ENCODE results near the gene ATP10A.

ATP10A gene

DNA sequence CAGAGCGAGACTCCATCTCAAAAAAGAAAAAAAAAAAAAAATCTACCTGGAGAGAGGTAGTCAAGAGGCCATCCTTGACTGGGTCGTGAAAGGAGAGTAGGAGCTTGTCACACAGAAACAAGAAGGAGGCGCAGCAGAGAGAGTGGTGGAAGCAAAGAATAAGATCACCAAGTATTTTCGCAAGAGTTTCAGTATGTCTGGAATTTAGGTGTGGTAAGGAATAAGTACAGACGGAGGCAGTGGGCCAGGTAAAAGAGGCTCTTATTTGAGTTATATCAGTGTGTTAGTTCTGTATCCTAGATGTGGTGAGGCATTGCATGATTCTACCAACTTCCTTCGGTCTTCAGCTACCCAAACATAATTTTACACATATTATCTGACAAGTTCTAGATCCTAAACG lies 14.6 kb upstream of the ATP10A start (continued):
- TF ChIP-seq, protein P1, sequence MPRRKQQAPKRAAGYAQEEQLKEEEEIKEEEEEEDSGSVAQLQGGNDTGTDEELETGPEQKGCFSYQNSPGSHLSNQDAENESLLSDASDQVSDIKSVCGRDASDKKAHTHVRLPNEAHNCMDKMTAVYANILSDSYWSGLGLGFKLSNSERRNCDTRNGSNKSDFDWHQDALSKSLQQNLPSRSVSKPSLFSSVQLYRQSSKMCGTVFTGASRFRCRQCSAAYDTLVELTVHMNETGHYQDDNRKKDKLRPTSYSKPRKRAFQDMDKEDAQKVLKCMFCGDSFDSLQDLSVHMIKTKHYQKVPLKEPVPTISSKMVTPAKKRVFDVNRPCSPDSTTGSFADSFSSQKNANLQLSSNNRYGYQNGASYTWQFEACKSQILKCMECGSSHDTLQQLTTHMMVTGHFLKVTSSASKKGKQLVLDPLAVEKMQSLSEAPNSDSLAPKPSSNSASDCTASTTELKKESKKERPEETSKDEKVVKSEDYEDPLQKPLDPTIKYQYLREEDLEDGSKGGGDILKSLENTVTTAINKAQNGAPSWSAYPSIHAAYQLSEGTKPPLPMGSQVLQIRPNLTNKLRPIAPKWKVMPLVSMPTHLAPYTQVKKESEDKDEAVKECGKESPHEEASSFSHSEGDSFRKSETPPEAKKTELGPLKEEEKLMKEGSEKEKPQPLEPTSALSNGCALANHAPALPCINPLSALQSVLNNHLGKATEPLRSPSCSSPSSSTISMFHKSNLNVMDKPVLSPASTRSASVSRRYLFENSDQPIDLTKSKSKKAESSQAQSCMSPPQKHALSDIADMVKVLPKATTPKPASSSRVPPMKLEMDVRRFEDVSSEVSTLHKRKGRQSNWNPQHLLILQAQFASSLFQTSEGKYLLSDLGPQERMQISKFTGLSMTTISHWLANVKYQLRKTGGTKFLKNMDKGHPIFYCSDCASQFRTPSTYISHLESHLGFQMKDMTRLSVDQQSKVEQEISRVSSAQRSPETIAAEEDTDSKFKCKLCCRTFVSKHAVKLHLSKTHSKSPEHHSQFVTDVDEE (CRISPR knock-in tag; IDR thresholded peaks at IDR 0.05) = no peak
- TF ChIP-seq RARB (CRISPR knock-in tag; IDR thresholded peaks at IDR 0.05) (no peak), CSDC2 (CRISPR knock-in tag; IDR thresholded peaks at IDR 0.05) (no peak), ESRRG (CRISPR knock-in tag; IDR thresholded peaks at IDR 0.05) (no peak)
- TF ChIP-seq, protein P2, sequence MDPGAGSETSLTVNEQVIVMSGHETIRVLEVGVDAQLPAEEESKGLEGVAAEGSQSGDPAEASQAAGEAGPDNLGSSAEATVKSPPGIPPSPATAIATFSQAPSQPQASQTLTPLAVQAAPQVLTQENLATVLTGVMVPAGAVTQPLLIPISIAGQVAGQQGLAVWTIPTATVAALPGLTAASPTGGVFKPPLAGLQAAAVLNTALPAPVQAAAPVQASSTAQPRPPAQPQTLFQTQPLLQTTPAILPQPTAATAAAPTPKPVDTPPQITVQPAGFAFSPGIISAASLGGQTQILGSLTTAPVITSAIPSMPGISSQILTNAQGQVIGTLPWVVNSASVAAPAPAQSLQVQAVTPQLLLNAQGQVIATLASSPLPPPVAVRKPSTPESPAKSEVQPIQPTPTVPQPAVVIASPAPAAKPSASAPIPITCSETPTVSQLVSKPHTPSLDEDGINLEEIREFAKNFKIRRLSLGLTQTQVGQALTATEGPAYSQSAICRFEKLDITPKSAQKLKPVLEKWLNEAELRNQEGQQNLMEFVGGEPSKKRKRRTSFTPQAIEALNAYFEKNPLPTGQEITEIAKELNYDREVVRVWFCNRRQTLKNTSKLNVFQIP (CRISPR knock-in tag; IDR thresholded peaks at IDR 0.05; ENCODE audit: borderline replicate concordance, low read depth) = no peak
- TF ChIP-seq, protein P3, sequence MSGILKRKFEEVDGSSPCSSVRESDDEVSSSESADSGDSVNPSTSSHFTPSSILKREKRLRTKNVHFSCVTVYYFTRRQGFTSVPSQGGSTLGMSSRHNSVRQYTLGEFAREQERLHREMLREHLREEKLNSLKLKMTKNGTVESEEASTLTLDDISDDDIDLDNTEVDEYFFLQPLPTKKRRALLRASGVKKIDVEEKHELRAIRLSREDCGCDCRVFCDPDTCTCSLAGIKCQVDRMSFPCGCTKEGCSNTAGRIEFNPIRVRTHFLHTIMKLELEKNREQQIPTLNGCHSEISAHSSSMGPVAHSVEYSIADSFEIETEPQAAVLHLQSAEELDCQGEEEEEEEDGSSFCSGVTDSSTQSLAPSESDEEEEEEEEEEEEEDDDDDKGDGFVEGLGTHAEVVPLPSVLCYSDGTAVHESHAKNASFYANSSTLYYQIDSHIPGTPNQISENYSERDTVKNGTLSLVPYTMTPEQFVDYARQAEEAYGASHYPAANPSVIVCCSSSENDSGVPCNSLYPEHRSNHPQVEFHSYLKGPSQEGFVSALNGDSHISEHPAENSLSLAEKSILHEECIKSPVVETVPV (CRISPR knock-in tag; IDR thresholded peaks at IDR 0.05) = no peak

DNA sequence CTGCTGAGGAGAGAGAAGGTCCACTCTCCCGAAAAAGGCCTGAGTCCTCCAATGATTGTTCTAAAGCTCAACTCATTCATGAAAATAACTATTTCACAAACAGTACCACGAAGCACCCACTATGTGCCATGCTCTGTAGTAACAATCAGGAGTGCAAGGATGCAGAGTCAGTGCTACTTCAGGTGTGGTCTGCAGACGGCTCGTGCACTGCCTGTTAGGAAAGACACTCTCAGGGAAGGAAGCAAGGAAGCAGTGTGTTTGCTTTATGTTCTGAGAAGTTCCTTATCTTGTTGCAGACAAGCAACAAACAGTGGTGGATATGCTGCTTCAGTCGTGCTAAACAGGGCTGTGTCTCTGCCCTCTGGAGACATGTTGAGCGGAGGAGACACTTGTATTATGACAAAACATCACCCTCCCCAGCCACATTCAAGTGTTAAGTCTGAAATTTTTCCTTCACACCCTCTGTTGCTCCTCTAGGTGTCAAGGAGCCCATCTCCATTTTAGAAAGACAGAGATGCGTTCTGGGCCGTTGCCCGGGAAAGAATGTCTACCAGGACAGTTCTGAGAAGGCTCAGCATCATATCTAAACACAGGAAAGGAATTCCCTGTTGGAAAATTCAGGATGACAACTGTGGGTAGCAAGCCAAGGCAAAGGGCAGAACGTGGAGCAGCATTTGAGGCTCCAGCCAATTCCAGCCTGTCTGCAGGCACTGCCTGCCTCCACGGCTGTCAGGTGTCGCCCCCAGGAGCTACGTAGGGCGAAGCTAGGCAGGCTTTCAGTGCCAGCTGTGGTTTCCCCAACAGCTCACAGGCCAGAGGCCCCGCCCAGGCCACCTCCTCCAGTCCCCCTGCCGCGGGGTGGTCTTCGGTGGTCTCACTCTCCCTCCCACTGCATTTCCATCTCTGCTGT lies 13.4 kb upstream of the ATP10A start:
- TF ChIP-seq ZNF8 (CRISPR knock-in tag; IDR thresholded peaks at IDR 0.05) = no peak
- TF ChIP-seq CSDC2 (CRISPR knock-in tag; IDR thresholded peaks at IDR 0.05) = no peak
- TF ChIP-seq OSR1 (CRISPR knock-in tag; IDR thresholded peaks at IDR 0.05) = no peak
- TF ChIP-seq, protein P4, sequence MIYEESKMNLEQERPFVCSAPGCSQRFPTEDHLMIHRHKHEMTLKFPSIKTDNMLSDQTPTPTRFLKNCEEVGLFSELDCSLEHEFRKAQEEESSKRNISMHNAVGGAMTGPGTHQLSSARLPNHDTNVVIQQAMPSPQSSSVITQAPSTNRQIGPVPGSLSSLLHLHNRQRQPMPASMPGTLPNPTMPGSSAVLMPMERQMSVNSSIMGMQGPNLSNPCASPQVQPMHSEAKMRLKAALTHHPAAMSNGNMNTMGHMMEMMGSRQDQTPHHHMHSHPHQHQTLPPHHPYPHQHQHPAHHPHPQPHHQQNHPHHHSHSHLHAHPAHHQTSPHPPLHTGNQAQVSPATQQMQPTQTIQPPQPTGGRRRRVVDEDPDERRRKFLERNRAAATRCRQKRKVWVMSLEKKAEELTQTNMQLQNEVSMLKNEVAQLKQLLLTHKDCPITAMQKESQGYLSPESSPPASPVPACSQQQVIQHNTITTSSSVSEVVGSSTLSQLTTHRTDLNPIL (CRISPR knock-in tag; IDR thresholded peaks at IDR 0.05; ENCODE audit: low read depth) = no peak
- TF ChIP-seq TCF4 (CRISPR knock-in tag; IDR thresholded peaks at IDR 0.05; ENCODE audit: borderline replicate concordance) = no peak
- TF ChIP-seq ESRRG (CRISPR knock-in tag; IDR thresholded peaks at IDR 0.05) = no peak
- no peak for TF ChIP-seq PPARA (CRISPR knock-in tag; IDR thresholded peaks at IDR 0.05; ENCODE audit: borderline replicate concordance)
- TF ChIP-seq, protein P5, sequence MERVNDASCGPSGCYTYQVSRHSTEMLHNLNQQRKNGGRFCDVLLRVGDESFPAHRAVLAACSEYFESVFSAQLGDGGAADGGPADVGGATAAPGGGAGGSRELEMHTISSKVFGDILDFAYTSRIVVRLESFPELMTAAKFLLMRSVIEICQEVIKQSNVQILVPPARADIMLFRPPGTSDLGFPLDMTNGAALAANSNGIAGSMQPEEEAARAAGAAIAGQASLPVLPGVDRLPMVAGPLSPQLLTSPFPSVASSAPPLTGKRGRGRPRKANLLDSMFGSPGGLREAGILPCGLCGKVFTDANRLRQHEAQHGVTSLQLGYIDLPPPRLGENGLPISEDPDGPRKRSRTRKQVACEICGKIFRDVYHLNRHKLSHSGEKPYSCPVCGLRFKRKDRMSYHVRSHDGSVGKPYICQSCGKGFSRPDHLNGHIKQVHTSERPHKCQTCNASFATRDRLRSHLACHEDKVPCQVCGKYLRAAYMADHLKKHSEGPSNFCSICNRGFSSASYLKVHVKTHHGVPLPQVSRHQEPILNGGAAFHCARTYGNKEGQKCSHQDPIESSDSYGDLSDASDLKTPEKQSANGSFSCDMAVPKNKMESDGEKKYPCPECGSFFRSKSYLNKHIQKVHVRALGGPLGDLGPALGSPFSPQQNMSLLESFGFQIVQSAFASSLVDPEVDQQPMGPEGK (CRISPR knock-in tag; IDR thresholded peaks at IDR 0.05; ENCODE audit: borderline replicate concordance) = no peak
- no peak for TF ChIP-seq ISL1 (CRISPR knock-in tag; IDR thresholded peaks at IDR 0.05)
- TF ChIP-seq, protein P3 (CRISPR knock-in tag; IDR thresholded peaks at IDR 0.05) = no peak
- TF ChIP-seq, protein P1 (CRISPR knock-in tag; IDR thresholded peaks at IDR 0.05) = no peak
- no peak for ATAC-seq
